ENCODE results near the gene ROBO1.

DNA sequence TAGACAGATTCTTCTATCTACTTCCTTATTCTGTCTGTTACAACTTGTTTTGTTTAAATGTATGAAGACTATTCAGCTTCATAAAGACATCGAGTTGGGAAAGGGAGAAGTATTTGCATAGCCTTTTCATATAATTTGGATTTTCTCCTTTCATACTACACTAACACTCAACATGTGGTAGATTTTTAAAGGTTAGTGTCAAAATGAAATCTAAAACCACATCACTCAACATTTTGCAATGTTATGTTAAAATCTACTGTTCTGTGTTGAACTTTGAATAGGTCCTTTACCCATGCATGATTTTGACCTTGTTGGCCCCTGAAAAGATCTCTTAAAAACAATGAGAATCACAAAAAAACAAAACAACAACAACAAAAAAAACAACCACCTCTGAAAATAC is 860.9 kb downstream of the ROBO1 start:
- TF ChIP-seq POLR2A (IDR thresholded peaks at IDR 0.05), result no peak
- TF ChIP-seq, protein P1, sequence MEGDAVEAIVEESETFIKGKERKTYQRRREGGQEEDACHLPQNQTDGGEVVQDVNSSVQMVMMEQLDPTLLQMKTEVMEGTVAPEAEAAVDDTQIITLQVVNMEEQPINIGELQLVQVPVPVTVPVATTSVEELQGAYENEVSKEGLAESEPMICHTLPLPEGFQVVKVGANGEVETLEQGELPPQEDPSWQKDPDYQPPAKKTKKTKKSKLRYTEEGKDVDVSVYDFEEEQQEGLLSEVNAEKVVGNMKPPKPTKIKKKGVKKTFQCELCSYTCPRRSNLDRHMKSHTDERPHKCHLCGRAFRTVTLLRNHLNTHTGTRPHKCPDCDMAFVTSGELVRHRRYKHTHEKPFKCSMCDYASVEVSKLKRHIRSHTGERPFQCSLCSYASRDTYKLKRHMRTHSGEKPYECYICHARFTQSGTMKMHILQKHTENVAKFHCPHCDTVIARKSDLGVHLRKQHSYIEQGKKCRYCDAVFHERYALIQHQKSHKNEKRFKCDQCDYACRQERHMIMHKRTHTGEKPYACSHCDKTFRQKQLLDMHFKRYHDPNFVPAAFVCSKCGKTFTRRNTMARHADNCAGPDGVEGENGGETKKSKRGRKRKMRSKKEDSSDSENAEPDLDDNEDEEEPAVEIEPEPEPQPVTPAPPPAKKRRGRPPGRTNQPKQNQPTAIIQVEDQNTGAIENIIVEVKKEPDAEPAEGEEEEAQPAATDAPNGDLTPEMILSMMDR (IDR thresholded peaks at IDR 0.05), result no peak

Data from right lobe of liver (tissue), 4 donors.